SK-N-SH (cell line): ENCODE results near the gene S100Z.

Experiments
- CHD2 ChIP-seq: fragments of 150-350 bp; IDR thresholded peaks from 2 replicates; pipeline ENCODE4 v1.6.1; 2018; ENCODE audit warnings: low read length; ENCODE audit not compliant: partially characterized antibody
- CTCF ChIP-seq: fragments of 200-600 bp; sonication (generic); IDR thresholded peaks from 2 replicates; pipeline ENCODE4 v1.6.1; 2017; ENCODE audit warnings: antibody characterized with exemption, mild to moderate bottlenecking, moderate library complexity
- EZH2phosphoT487 ChIP-seq: fragments of 200-600 bp; sonication (generic); IDR thresholded peaks from 2 replicates; pipeline ENCODE4 v1.6.1; 2017; ENCODE audit warnings: low read depth, mixed run types, mild to moderate bottlenecking, antibody characterized with exemption, moderate library complexity, borderline replicate concordance
- FOXM1 ChIP-seq: IDR thresholded peaks from 2 replicates; pipeline ENCODE4 v1.4.0; 2012; ENCODE audit warnings: low read depth, mild to moderate bottlenecking
- GABPA ChIP-seq: IDR thresholded peaks from 2 replicates; pipeline ENCODE4 v1.4.0; 2012; ENCODE audit warnings: low read depth, mild to moderate bottlenecking
- GATA2 ChIP-seq: sonication (generic); formaldehyde crosslinking; IDR thresholded peaks from 2 replicates; pipeline ENCODE4 v1.5.0; 2020; ENCODE audit warnings: mild to moderate bottlenecking, missing genetic modification reagents
- JUND ChIP-seq: IDR thresholded peaks from 2 replicates; pipeline ENCODE4 v1.4.0; 2012
- MAX ChIP-seq: IDR thresholded peaks from 2 replicates; pipeline ENCODE4 v1.4.0; 2012; ENCODE audit warnings: low read depth
- MEF2A ChIP-seq: IDR thresholded peaks from 2 replicates; pipeline ENCODE4 v1.4.0; 2012; ENCODE audit warnings: low read depth, borderline replicate concordance
- NFIC ChIP-seq: IDR thresholded peaks from 2 replicates; pipeline ENCODE4 v1.4.0; 2012; ENCODE audit warnings: borderline replicate concordance
- PBX3 ChIP-seq: IDR thresholded peaks from 2 replicates; pipeline ENCODE4; 2012
- POLR2AphosphoS5 ChIP-seq: IDR thresholded peaks from 2 replicates; pipeline ENCODE4 v1.6.1; 2012; ENCODE audit warnings: low read depth, low read length
- RFX5 ChIP-seq: IDR thresholded peaks from 2 replicates; pipeline ENCODE4 v1.6.1; 2012; ENCODE audit warnings: mild to moderate bottlenecking, improper control_type of control experiment, low read length
- ZBTB33 ChIP-seq: IDR thresholded peaks from 2 replicates; pipeline ENCODE4 v1.4.0; 2012; ENCODE audit warnings: low read depth, borderline replicate concordance

- TF ChIP-seq CTCF, result no peak
- TF ChIP-seq GABPA, result no peak
- peak; percentile 44; the same call in 1 of the 2 replicates for TF ChIP-seq POLR2AphosphoS5
- TF ChIP-seq NFIC, result peak; percentile 34; the same call in 1 of the 2 replicates
- TF ChIP-seq CHD2, result no peak
- peak; percentile 26; the same call in 1 of the 2 replicates for TF ChIP-seq MEF2A
- no peak for TF ChIP-seq GATA2 (CRISPR knock-in tag)
- peak; percentile 77 for TF ChIP-seq PBX3
- peak; percentile 80 for TF ChIP-seq JUND
- peak; percentile 78; the same call in 1 of the 2 replicates for TF ChIP-seq ZBTB33
- TF ChIP-seq MAX, result peak; percentile 67
- TF ChIP-seq RFX5, result no peak
- TF ChIP-seq FOXM1, result peak; percentile 44; the same call in 1 of the 2 replicates
- no peak for TF ChIP-seq EZH2phosphoT487
Observed at GRCh38 chr5:76805821-76806505, 43.9 kb upstream of the S100Z start.
